HEK293T (cell line): ENCODE measurements around the gene ZNF565.

Experiments
- CTCF ChIA-PET: fragments of 350-600 bp; formaldehyde crosslinking; extraction: SDS; loops from one replicate; lab custom pipeline; 2021; ENCODE audit warnings: antibody characterized with exemption, inconsistent platforms; lab: Yijun Ruan, JAX
- POLR2A ChIA-PET: fragments of 350-600 bp; formaldehyde crosslinking; extraction: SDS; loops from one replicate; lab custom pipeline; 2020; ENCODE audit warnings: antibody characterized with exemption, inconsistent platforms; lab: Yijun Ruan, JAX
- DNase-seq: peaks from one replicate; pipeline ENCODE4 v3.0.0; 2012; ENCODE audit warnings: mixed read lengths; ENCODE audit errors: extremely low spot score
- ARNT ChIP-seq: fragments of 450-650 bp; IDR thresholded peaks from 2 replicates; pipeline ENCODE4 v1.6.1; 2017; ENCODE audit warnings: mild to moderate bottlenecking
- BHLHE40 ChIP-seq: fragments of 450-650 bp; IDR thresholded peaks from 2 replicates; pipeline ENCODE4 v1.6.1; 2016; ENCODE audit warnings: mild to moderate bottlenecking, moderate library complexity, borderline replicate concordance
- CTBP1 ChIP-seq: fragments of 450-650 bp; IDR thresholded peaks from 2 replicates; pipeline ENCODE4 v1.6.1; 2016; ENCODE audit warnings: borderline replicate concordance
- ELF4 ChIP-seq: fragments of 450-650 bp; IDR thresholded peaks from 2 replicates; pipeline ENCODE4 v1.6.1; 2017; ENCODE audit warnings: antibody characterized with exemption
- FOXA1 ChIP-seq: fragments of 450-650 bp; IDR thresholded peaks from 2 replicates; pipeline ENCODE4 v1.6.1; 2016; ENCODE audit warnings: mild to moderate bottlenecking
- FOXK2 ChIP-seq: fragments of 450-650 bp; IDR thresholded peaks from 2 replicates; pipeline ENCODE4 v1.6.1; 2016; ENCODE audit warnings: mild to moderate bottlenecking
- FOXM1 ChIP-seq: fragments of 450-650 bp; IDR thresholded peaks from 2 replicates; pipeline ENCODE4 v1.6.1; 2017; ENCODE audit warnings: mild to moderate bottlenecking, borderline replicate concordance
- HDGF ChIP-seq: fragments of 450-650 bp; IDR thresholded peaks from 2 replicates; pipeline ENCODE4 v1.6.1; 2017; ENCODE audit warnings: antibody characterized with exemption, borderline replicate concordance
- L3MBTL2 ChIP-seq: fragments of 450-650 bp; conservative IDR thresholded peaks from 2 replicates; pipeline ENCODE4 v1.6.1; 2016; ENCODE audit warnings: mild to moderate bottlenecking
- LEF1 ChIP-seq: fragments of 450-650 bp; IDR thresholded peaks from 2 replicates; pipeline ENCODE4 v1.6.1; 2017; ENCODE audit warnings: mild to moderate bottlenecking, borderline replicate concordance
- NFRKB ChIP-seq: fragments of 450-650 bp; IDR thresholded peaks from 2 replicates; pipeline ENCODE4 v1.6.1; 2016; ENCODE audit warnings: mild to moderate bottlenecking, moderate library complexity
- PKNOX1 ChIP-seq: fragments of 450-650 bp; IDR thresholded peaks from 2 replicates; pipeline ENCODE4 v1.6.1; 2016
- SP1 ChIP-seq: fragments of 450-650 bp; IDR thresholded peaks from 2 replicates; pipeline ENCODE4 v1.6.1; 2017
- SUZ12 ChIP-seq: fragments of 450-650 bp; IDR thresholded peaks from 2 replicates; pipeline ENCODE4 v1.6.1; 2016; ENCODE audit warnings: mild to moderate bottlenecking
- TARDBP ChIP-seq: fragments of 450-650 bp; IDR thresholded peaks from 2 replicates; pipeline ENCODE4 v1.6.1; 2016
- ZNF384 ChIP-seq: fragments of 450-650 bp; IDR thresholded peaks from 2 replicates; pipeline ENCODE4 v1.6.1; 2016

ZNF565 gene

DNA sequence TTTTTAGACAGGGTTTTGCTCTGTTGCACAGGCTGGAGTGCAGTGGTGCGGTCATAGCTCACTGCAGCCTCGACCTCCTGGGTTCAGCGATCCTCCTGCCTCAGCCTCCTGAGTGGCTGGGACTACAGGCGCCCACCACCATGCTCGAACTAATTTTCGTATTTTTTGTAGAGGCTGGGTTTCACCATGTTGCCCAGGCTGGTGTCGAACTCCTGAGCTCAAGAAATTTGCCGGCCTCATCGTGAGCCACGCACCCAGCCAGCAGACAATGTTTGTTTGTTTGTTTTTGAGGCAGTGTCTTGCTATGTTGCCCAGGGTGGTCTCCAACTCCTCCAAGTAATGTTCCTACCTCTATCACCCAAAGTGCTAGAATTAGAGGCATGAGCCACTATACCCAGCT, 61.3 kb downstream of the ZNF565 start:
- no peak for TF ChIP-seq CTBP1
- no peak for TF ChIP-seq SP1
- no peak for TF ChIP-seq BHLHE40
- TF ChIP-seq ZNF384: no peak
- TF ChIP-seq L3MBTL2: no peak
- no peak for TF ChIP-seq HDGF
- no peak for TF ChIP-seq LEF1
- no peak for TF ChIP-seq ELF4
- no peak for TF ChIP-seq NFRKB
- TF ChIP-seq ARNT: no peak
- TF ChIP-seq FOXK2: no peak
- no peak for TF ChIP-seq TARDBP
- no peak for DNase-seq
- ChIA-PET POLR2A (interaction anchor here (1.0 kb wide), 1 partner anchor 38 kb away, joined by 4 read pairs; the partner anchor contains the start of genes POLR2I and TBCB), CTCF (no interaction called here)

- CTCF ChIA-PET: no interaction called here
- DNase-seq: no peak
- TF ChIP-seq FOXA1 (no peak), SP1 (no peak), TARDBP (no peak), CTBP1 (no peak), PKNOX1 (no peak), ARNT (no peak), NFRKB (no peak)
- POLR2A ChIA-PET: interaction anchor here (1.0 kb wide), 1 partner anchor 38 kb away, joined by 4 read pairs; the partner anchor contains the start of genes POLR2I and TBCB
Observed at GRCh38 chr19:36152352-36153091, 61.9 kb downstream of the ZNF565 start, which contains the start of gene COX7A1. Gene COX7A1 (minus strand): TSS chr19:36152447. CDS start chr19:36152407, 40 bp downstream.

- CTCF ChIA-PET: no interaction called here
- POLR2A ChIA-PET: no interaction called here
- TF ChIP-seq ARNT (no peak), ZNF384 (no peak), SUZ12 (no peak), FOXM1 (no peak), ELF4 (no peak), NFRKB (no peak), FOXA1 (no peak), HDGF (no peak), L3MBTL2 (no peak), SP1 (no peak), LEF1 (no peak), PKNOX1 (no peak), TARDBP (no peak), FOXK2 (no peak), BHLHE40 (no peak), CTBP1 (no peak)
- DNase-seq: no peak
Observed at GRCh38 chr19:36152019-36152351, 62.5 kb downstream of the ZNF565 start.

- ChIA-PET CTCF (interaction anchor here (0.6 kb wide), 1 partner anchor 18 kb away, joined by 3 read pairs; no protein-coding TSS in a partner anchor), POLR2A (interaction anchor here (0.9 to 1.2 kb wide), 3 partner anchors 15 to 37 kb away, joined by 3 to 4 read pairs (median 3); partner anchors contain the start of gene POLR2I)
- no peak for DNase-seq
- TF ChIP-seq L3MBTL2: no peak
- TF ChIP-seq FOXM1: no peak
- no peak for TF ChIP-seq FOXK2
- TF ChIP-seq ELF4: no peak
- no peak for TF ChIP-seq ZNF384
- no peak for TF ChIP-seq TARDBP
- no peak for TF ChIP-seq LEF1
- TF ChIP-seq FOXA1: no peak
- TF ChIP-seq SUZ12: no peak
- TF ChIP-seq PKNOX1: no peak
- TF ChIP-seq HDGF: no peak
- TF ChIP-seq NFRKB: no peak
- TF ChIP-seq BHLHE40: no peak
- no peak for TF ChIP-seq ARNT
- no peak for TF ChIP-seq SP1
- TF ChIP-seq CTBP1: no peak
Observed at GRCh38 chr19:36151144-36152018, 63.1 kb downstream of the ZNF565 start.

DNA sequence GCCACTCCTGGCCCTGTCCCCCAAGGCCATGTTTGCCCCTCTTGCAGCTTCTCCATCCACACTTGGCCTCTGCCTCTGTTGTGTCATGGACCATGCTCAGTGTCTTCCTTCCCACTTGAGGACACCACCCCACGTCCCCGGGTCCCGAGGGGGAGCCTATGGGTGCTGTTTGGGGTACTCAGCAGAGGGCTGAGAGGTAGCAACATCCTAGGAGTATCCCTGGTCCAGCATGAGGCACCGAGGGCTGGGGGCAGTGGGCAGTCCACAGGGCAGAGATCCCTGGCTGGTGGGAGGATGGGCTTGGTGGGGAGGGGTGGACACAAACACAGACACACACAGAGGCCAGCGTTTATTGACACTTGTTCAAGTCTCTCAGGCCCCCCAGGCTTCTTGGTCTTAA, 63.9 kb downstream of the ZNF565 start:
- POLR2A ChIA-PET: interaction anchor here (0.9 to 1.2 kb wide), 3 partner anchors 15 to 36 kb away, joined by 3 to 4 read pairs (median 3); partner anchors contain the start of gene POLR2I

More for the DNA sequence above, 63.9 kb downstream of the ZNF565 start:
- no peak for DNase-seq
- CTCF ChIA-PET: interaction anchor here (0.6 kb wide), 1 partner anchor 19 kb away, joined by 3 read pairs; no protein-coding TSS in a partner anchor
- TF ChIP-seq FOXA1 (no peak), BHLHE40 (no peak), FOXM1 (no peak), CTBP1 (no peak), SUZ12 (no peak), L3MBTL2 (no peak), ZNF384 (no peak), ARNT (no peak), PKNOX1 (no peak), TARDBP (no peak), LEF1 (no peak), HDGF (no peak), ELF4 (no peak)
